ENCODE measurements around the gene SERPINA1.
"Not testable (repeated sequence)": the region's sequence is repeated elsewhere in the genome, so short reads cannot be mapped to it uniquely, and the experiment has no call there.

SERPINA1 gene

DNA sequence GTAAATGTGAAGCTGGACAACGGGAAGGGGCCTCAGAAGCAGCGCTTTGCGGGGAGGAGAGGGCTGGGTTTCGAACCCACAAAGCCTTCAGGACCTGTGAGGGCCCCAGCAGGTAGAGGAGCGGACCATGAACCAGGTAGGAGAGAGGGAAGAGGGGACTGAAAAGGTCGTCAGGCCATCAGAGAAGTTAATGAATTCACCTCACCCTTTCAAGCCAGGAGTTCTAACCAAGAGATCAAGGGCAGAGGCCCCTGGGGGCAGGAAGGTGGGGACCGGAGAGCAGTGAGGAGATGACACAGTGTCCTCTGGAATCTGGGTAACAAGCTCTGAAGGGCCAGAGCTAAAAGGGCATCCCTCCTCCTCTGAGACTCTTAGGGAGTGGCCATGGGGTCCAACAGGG is 19.4 kb downstream of the SERPINA1 start:
- DNase-seq = no peak

DNA sequence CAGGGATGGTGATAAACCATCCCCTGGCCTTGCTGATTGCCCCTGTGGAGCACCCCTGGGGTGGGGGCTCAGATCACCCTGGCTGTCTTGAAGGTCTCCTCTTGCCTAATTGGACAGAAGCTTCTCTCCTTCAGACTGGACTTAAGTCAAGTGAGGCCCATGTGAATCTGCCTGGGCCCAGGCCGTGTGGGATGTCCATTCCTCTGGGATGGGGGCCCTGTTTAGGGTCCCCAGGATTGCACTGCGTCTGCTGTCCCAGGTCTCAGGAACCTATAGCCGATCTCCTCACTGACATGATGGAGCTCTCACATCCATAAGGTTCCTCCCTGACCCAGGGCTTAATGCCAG is 20.2 kb downstream of the SERPINA1 start:
- DNase-seq = no peak

DNA sequence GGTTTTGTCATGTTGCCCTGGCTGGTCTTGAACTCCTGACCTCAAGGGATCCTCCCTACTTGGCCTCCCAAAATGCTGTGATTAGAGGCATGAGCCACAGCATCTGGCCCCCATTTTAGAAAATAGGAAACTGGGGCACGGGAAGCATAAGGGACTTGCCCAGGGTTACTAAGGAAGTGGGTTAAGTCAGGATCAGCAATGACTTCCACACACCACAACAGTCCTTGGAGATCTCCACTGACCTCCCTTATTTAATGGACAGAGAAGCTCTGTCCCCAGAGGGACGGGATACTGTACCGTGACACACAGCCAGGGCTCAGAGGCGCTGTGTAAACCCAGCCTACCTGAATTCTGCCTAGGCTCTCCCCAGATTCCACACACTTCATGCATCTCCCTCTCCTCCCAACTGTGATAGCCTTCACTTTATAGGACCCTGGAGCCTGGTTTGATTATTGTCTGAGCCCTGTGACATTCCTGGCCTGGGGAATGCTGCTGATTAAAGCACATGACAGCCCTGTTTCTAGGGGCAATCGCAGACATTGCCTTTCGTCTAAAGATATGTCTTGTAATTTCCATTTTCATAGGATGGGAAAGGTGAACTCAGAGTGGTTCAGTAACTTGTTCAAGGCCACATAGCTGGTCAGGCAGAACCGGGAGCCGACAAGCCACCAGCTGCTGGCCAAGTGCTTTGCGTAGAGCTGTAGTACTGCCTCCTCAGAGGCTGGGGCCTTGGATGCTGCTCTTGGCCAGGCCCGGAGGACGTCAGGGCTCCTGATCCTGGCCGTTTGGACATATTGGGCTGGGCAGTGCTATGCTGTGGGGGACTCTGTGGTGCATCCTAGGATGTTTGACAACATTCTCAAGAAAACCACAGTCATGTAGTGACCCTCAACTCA is 20.8 kb downstream of the SERPINA1 start:
- no peak for DNase-seq

DNA sequence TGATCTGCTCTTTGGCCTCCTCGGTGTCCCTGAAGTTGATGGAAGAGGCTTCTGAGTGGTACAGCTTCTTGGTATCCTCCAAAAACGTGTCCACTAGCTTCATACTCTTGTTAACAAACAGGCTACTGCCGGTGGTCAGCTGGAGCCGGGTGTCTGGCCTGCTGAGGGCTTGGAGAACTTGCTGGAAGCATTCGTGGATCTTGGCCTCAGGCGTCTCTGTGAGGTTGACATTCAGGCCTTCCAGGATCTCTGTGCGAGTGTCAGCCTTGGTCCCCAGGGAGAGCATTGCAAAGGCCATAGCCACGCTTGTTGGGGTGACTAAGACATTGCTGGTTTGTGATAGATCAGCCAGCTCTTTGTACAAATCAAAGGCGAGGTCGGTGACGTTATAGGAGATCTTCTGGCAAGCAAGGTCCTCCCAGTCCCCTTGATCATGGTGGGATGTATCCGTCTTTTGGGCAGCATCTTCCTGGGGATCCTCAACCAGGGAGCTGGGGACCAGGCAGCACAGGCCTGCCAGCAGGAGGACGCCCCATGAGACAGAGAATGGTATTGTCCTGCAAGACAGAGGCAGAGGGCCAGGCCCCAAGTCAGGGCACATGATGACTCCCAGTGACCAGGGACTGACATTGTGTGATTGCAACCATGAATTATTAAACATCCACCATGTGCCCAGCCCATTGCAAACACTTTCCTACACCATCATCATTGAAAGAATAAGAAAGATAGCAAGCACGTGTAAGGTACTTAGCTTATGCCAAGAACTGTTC is 22.1 kb downstream of the SERPINA1 start, which contains the start of gene SERPINA2:
Gene SERPINA2 (minus strand): TSS at position 553 of the 770 bp plus-strand sequence.
- DNase-seq = no peak

DNA sequence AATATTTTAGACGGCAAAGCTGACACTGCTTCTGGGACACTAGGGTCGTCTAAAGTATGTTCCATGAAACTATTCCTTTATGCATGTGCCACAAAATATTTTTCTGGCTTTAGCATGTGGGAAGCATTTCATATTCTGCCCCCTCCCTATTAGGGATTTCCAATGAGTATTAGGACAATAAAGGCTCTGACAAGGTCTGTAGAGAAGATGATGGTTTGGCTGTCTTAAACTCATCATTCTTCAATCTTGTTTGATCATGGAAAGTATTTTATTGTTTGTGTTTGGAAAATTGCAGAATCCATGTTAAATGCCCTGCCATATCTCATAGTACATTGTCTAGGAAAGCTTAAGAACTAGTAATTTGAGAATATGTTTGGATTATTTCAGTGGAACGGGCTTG is 22.8 kb downstream of the SERPINA1 start:
- DNase-seq = no peak

DNA sequence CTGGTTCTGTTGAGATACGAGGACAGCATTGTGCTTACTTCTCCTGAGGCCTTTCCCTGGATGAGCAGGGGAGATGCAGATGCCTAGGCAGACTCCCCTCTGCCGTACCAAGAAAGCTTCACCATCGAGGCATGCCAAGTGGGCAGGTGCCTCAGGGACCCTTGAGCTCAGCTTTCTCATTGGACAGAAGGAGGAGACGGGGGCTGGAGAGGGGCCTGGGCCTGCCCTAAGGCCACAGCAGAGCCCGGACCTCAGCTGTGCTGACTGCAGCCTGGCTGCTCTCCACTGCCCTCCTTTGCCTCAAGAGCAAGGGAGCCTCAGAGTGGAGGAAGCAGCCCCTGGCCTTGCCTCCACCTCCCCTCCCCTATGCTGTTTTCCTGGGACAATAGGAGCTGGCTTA is 23.4 kb downstream of the SERPINA1 start:
- no peak for DNase-seq

DNA sequence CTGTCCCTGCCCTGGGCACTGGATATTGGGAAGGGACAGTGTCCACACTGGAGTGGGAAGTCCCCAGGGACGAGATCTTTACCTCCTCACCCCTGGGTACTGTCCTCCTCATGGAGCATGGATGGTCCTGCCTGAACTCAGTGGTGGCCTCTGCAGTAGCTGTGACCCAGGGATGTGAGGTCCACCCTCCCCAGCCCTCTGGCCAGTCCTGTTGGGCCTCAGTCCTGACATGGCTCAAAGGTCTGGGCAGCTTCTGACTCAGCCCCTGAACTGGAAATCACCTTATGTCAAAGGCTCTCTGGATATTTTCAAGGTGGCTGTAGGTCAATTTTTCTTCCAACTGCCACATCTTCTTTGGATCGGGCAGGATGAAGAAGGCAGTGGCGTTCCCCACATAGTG is 24.4 kb downstream of the SERPINA1 start:
- DNase-seq = no peak

DNA sequence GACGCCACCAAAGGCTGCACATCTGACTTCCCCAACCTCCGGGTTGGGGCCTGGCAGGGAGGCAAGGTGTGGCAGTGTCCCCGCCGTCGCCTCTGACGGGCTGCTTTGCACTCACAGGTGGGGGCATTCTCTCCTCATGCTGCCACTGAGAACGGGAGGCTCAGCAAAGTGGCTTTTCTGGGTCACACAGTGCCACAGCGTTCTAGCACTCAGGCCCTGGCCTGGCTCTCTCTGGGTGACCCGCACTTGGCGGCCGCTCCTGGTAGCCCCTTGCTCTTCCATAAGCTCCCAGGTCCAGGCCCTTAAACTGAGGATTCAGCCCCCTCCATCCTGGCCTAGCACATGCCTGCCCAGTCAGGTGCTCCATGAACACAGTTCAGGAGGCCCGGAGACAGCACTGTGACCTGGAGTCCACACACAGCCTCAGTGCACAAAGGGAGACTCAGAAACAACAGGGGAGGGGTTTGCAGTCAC is 25.2 kb downstream of the SERPINA1 start:
- DNase-seq = no peak

DNA sequence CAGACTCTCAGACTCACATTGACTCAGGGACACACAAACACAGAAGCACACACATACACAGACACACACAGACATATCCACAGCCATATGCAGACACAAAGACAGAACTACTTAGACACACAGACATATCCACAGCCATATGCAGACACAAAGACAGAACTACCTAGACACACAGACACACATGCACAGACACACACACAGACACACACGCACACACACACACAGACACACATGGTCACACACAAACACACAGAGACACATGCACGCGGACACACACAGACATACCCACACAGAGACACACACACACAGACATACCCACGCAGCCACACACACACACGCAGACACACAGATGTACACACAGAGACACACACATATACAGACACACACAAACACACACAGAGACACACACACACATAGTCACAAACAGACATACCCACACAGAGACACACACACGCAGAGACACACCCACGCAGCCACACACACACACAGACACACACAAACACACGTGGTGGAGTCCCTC is 25.7 kb downstream of the SERPINA1 start:
- DNase-seq = no peak

DNA sequence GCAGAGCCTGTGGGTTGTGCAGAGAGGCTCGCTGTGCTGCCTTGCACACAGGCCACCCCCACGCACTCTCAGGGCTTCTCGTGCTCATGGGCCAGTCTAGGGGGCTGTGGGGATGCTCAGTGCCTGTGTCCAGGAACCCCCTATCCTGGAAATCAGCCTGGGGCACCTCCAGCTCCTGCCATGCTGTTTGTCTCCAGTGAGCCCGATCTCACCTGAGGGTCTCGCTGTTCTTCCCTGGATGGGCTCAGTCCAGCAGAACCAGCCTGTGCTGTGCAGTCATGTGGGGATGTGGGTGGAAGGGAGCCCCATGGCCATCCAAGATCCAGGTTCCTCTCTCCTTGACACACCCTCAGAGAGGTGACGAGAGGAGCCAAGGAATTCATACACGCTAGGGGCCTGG is 26.7 kb downstream of the SERPINA1 start:
- no peak for DNase-seq

DNA sequence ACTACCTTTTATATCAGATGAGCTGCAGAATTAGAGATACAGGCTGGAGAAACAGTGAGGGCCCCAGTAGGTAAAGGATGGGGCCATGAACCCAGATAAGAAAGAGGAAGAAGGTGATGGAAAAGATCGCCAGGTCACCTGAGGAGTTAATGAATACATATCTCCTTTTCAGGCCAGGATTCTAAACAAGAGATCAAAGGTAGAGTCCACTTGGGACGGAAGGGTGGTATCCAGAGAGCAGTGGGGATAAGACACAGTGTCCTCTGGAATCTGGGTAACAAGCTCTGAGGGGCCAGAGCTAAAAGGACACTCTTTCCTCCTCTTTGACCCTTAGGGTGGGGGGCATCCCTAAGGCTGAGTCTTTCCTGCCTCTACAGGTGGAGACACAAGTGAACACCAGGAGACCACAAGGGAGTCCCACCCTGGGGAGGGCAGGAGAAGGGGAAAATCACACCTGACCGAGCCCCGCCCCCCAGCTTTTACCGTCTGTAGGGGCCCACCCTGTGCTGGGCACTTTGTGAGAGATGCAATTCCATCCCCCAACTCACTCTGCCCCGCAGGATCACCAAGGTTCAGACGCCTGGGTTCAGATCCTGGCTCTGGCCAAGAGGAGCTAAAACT is 27.3 kb downstream of the SERPINA1 start:
- DNase-seq = no peak

DNA sequence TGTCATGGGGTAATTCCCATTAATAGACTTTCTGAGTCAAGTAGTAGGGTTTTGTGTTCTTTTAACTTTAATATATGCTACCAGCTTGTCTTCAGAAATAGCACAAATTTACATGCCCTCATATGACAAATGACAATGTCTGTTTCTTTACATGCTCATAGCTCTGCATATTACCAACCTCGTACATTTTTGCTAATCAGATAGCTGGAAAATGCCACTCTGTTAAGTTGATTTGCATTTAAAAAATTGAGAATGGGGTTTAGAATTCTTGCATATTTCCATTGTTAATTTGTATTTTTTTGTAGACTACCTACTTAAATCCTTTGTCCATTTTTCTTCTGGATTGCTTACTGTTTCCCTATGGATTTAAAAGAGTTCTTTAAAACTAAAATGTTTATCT is 31.2 kb downstream of the SERPINA1 start:
- no peak for DNase-seq

DNA sequence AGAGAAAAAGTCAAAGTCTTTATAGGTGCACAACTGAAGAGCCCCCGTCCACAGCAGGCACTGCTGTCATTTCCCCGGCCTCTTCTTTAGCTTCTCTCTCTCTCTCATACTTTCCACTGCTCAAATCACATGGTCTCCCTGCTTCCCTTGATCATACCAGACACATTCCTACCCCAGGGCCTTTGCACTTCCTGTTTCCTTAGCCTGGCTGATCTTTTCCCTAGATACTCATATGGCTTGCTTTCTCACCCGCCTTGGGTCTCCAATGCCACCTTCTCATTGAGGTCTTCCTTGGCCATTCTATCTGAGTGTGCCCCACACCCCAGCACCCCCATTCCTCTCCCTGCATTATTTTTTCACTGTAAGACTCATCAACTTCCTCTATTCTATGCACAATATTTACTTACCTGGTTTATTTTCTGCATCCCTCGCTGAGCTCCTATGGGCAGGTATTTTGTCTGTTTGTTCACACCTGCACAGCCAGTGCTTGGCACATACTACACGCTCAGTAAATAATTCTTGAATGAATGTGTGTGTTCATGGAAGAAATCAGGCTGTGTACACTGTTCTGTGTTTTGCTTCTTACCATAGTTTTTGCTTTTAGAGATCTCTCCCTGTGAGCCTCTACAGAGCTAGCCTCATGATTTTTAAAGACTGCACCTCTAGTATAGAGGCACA is 31.9 kb downstream of the SERPINA1 start:
- DNase-seq = no peak

DNA sequence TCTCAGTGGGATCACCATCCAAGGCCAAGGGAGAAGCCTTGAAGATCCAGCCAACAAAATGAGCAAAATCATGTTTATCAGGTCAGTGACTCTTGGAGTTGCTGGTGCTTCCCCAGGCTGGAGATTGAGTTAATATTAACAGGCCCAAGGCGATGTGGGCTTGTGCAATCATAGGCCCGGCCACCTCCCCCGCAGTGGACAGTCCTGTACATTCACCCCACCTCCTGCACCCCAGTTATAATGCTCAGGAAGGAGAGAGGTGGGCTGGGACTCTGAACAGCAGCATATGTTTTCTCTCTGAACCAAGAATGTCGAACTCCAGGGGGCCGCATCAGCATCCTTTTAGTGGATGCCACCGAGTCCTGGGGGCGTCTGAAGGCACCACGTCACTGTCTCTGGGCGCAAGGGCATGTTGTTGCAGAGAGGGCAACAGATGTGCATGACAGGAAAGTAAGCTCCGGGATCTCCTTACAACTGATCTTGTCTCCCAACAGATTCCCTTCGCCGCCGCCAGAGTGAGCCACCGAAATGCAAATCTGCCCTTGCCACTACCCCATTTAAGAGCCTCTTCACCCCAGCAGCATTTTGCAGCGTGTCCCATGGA is 33.1 kb downstream of the SERPINA1 start:
- DNase-seq = no peak

DNA sequence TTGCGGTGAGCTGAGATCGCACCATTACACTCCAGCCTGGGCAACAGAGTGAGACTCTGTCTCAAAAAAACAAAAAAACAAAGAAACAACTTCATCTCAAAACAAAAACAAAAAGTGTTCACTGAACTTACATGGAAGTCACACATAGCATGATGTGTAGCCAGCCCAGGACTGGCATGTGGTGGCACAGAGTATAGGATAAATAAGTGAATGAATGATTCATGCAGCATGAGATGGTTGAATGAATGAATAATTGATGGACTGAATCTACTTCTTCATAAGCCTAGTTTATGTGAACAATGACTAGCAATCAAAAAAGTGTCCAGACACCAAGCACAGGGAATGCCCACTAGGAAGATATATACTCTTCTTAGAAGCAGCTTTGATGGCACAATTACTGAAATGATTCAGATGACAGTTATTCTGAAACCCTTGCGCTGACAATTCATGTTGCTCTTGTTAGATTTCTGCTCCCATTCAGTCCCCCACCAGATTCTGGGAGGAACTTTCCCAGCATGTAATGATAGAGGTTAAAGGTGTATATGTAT is 33.7 kb downstream of the SERPINA1 start:
- no peak for DNase-seq

DNA sequence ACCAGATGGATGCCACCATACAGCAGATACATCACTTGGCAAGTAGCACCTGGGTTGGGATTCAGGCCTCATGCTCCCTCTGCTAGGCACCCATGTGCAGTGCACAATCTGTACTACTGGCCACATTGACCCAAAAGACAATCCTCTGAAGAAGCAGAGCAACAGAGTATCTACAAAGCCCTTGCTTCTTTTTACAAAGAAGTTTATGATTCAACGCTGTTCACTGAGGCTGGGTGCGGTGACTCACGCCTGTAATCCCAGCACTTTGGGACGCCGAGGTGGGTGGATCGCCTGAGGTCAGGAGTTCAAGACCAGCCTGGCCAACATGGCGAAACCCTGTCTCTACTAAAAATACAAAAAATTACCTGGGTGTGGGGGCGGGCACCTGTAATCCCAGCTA is 34.2 kb downstream of the SERPINA1 start:
- DNase-seq = not testable (repeated sequence)

DNA sequence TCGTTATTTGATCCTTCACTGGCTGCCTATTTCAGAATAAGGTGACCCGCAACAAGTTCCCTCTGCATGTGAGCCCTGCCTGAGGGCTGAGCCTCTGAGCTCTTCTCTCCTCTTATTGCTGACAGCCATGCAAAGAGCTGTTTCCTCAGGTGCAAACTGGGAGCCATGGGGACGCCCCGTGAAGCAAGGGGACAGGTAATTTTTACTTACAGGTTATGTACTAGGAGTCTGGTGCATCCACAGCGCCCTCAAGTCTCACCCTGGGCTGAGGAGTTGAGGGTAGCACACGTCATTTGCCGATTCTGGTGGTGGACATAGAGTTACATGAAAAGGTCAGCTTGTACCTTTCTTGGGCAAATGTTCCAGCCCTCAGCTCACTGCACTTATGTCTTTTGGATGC is 39.1 kb downstream of the SERPINA1 start:
- no peak for DNase-seq

DNA sequence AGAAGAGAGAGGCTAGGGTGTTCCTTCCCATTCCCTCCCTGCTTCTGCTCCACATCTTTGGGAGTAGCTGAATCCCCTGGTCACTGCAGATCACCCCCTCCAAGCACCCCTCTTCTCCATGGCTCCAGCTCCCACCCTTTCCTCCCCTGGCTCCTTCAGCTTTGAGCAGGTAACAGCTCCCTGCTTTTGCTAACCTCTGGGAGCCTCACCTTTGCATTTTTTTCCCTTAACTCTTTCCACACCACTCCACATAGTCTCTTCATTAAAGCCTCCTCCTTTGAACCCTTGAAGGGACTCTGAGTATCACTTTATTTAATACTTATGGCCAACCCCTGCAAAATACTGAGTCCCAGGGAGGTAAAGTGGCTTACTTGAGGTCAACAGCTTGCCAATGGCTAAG is 39.6 kb downstream of the SERPINA1 start:
- no peak for DNase-seq

DNA sequence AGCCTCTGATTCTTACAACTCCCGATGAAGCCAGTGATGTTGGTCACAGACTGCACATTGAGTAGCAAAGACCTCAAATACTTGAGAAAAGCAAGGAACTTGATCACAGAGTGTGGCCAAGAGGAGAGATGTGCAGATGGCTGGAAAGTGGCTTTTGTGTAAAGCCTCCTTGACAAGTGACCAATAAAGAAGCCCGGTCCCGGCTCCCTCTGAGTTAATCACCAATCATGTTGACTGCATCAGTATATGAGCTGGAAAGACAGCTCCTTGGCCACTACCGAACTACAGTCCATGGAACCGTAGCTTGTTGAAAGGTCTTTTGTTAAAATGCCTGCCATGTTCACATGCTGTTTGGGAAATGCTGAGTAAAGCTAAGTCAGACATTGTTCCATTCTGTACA is 41.6 kb downstream of the SERPINA1 start:
- DNase-seq = no peak

DNA sequence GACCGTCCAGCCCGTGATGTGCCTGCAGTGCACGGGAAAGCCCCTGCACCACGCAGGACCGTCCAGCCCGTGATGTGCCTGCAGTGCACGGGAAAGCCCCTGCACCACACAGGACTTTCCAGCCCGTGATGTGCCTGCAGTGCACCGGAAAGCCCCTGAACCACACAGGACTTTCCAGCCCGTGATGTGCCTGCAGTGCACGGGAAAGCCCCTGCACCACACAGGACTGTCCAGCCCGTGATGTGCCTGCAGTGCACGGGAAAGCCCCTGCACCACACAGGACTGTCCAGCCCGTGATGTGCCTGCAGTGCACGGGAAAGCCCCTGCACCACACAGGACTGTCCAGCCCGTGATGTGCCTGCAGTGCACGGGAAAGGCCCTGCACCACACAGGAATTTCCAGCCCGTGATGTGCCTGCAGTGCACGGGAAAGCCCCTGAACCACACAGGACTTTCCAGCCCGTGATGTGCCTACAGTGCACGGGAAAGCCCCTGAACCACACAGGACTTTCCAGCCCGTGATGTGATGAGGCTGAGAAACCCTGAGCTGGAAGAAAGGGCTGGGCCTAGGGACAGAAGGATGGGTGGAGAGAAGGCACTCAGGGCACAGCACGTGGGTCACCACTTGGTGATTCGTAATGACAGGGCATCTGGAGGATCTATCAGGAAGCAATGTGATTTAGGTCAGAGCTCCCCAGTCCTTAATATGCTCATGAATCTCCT is 42.2 kb downstream of the SERPINA1 start:
- not testable (repeated sequence) for DNase-seq

DNA sequence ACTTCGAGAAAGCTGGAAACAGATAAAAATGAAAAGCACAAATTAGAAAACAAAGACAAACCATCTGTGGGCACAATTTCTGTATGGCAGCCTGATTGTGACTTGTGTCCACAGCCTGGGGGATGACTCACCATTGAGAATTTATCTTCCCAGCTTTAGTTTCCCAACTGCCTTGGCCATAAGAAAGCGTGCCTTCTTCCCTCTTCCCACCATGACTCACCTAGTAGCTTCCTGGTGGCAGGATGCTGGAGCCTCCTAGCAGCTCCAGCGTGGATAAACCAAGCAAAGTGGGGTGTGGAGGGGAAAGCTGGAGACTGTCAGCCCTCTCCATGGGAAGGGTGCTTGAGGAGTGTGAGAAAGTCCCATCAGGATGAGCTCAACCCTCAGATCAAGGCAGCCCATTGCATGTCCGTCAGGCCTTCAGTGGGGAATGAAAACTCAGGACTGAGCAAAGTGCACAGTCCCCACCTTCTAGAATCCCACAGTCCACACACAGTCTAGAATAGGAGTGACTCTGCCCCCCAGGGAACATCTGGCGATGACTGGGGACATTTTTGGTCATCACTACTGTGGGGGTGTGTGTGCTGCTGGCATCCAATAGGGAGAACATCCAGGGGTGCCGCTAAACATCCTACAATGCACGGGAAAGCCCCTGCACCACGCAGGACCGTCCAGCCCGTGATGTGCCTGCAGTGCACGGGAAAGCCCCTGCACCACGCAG is 42.9 kb downstream of the SERPINA1 start:
- DNase-seq = no peak

Data from SIG-M5 (cell line).